ENCODE measurements around the gene GNG7.

The GNG7 gene

DNA sequence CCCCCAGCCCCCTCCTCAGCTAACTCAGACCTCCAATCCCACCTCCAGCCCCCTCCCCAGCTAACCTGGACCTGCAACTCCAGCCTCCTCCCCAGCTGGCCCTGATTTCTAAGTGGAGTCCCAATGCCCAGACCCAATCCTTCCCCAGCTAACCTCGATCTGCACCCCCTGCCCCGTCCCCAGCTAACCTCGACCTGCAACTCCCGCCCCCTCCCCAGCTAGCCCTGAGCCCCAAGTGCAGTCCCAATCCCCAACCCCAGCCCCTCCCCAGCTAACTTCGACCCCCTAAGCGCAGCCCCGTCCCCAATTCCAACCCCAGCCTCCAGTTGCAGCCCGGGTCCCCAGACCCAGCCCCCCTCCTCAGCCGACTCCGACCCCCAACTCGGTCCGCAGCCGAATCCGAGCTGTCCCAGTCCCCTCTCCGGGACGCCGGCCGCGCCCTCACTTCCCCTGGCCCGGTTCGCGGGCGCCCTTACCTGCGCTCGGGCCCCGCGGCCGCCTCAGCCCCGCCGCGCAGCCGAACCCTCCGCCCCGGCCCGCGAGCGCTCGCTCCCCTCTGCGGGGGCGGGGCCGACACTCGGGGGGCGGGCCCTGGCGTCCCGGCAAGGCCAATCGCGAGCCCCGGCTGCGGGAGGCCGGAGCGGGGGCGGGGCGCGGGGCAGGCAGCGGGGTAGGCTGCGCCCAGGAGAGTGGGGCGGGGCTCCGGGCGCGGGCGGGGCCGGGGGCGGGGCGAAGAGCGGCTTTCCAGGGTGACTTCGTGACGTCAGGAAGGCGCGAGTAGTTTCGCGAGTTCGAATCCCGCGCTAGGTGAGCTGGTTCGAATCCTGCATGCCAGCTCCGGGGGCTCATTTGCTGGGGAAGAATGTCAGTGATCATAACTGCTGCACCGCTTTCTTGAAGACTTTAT is at the start of gene GNG7:
TSS of gene GNG7 (minus strand) at position 525 of the 907 bp plus-strand sequence. CDS start 182,006 bp downstream, outside the sequence.
- peak; percentile 99 for DNase-seq

DNA sequence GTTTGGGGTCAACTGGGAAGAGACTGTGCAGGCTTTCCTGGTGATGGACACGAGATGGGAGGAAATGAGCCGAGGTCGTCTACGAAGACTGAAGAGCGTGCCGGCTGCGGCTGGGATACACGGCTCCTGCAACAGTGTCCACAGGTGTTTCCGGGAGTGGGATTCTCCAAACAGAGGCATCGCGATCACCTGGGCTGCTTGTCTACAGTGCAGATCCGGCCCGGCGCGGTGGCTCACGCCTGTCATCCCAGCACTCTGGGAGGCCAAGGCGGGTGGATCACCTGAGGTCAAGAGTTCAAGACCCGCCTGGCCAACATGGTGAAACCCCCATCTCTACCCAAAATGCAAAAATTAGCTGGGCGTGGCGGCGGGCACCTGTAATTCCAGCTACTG is 48.9 kb upstream of the GNG7 start:
- no peak for DNase-seq

DNA sequence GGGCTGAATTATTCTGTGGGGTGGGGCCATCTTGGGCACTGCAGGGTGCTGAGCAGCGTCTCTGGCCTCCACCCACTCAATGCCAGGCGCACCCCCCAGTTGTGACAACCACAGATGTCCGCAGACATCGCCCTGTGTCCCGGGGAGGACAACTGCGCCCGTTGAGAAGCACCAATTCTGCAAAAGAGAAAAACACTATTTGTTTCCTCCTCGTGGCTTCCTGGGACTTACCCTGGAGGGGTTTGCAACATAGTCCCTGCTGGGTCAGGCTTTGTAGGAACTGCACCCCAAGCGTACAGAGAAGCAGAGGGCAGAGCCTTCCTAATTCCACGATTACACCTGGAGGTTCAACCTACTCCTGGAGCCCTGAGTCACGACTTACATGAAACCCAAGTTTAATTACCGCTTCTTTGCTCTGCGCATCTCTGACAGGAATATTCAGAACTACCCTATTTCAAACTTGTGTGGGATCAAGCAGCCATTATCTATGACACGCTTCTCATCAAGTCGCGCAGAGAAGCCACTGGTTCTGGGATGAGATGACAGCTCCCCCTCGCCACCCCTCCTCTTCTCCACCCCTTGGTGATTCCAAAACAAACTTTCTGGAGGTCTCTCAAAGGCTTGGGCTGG is 48.4 kb upstream of the GNG7 start:
- DNase-seq: no peak

DNA sequence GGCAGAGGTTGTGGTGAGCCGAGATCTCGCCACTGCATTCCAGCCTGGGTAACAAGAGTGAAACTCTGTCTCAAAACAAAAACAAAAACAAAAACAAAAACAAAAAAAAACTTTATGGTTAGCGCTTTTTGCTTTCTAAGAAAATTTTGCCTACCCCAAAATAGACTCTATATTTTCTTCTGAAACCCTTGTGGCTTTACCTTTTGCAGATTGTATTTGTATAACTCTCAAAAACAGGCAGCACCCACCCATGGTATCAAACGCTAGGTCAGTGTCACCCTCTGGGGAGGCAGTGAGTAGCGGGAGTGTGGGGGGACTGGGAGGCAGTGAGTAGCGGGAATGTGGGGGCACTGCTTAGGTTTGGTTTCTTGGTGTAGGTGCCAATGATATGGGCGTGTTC is 44.9 kb upstream of the GNG7 start:
- DNase-seq: no peak

DNA sequence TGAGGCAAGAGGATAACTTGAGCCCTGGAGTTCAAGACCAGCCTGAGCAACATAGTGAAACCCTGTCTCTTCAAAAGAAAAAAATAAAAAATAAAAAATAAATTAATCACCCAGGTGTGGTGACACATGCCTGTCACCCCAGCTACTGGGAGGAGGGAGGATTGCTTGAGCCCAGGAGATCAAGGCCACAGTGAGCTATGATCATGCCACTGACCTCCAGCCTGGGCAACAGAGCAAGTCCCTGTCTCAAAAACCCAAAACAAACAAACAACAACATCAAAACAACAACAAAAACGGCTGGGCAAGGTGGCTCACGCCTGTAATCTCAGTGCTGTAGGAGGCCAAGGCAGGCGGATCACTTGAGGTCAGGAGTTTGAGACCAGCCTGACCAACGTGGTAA is 41.6 kb upstream of the GNG7 start:
- DNase-seq: no peak

DNA sequence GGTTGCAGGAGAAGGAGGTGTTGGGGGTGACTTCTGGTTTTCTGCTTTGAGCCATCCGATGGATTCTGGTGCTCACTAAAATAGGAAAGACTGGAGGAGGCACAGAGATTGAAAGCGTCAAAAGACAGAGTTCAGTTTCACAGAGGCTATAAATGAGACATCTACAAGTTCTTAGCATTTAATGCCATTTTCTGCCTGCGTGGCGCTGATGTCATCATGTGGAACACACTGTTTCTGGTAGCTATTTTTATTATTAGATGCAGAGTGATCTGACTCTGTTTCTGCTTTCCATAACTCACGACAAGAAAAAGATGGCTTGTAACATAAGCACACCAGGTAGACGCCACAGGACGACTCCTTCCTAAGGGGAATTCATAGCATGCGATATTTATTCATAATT is 40.6 kb upstream of the GNG7 start:
- DNase-seq: no peak

DNA sequence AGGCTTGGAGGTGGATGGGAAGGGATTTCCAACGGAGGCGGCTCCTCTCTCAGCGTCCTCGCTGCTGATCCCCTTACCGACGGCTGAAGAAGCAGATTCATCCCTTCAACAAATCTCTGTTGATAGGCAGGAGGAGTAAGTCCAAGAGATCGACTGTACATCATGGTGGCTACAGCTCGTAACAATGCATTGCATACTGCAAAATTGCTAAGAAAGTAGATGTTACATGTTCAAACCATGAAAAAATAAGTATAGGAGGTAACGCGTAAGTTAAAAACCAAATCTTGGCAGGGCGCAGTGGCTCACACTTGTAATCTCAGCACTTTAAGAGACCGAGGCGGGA is 37.8 kb upstream of the GNG7 start:
- DNase-seq: peak; percentile 31

DNA sequence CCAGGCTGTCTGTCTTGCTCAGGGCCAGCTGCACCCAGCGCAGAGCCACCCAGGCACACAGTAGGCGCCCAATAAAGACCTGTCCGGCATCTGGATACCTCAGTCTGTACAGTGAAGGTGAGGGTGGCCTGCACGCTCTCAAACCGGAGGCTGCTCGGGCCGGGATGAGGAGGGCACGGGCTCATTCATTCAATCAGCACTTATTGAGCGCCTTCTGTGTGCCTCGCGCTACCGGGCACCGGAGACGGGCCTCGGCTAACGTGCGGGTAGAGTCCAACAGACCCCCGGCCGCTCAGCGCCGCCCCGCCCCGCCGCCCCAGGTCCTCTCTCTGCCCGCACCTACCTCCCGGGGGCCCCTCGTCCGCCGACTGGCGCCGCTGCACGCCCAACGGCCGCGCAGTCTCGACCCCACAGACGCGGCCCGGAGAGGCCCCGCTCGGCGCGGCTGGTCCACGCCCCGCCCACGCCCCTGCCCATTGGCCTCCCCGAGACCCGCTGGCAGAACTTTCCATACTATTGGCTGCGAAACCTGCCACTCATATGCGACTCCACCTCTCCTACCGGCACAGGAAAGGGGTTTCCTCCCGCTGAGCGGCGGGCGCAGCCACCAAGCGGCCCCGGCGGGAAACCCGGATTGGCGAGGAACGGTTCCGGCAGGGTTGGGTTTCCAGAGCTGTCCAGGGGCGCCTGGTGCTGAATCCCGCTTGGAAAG is 37.3 kb upstream of the GNG7 start, which contains the start of gene SLC39A3:
TSS of gene SLC39A3 (minus strand) at position 416 of the 712 bp plus-strand sequence. CDS start 2,760 bp downstream, outside the sequence.
- peak; percentile 100 for DNase-seq

DNA sequence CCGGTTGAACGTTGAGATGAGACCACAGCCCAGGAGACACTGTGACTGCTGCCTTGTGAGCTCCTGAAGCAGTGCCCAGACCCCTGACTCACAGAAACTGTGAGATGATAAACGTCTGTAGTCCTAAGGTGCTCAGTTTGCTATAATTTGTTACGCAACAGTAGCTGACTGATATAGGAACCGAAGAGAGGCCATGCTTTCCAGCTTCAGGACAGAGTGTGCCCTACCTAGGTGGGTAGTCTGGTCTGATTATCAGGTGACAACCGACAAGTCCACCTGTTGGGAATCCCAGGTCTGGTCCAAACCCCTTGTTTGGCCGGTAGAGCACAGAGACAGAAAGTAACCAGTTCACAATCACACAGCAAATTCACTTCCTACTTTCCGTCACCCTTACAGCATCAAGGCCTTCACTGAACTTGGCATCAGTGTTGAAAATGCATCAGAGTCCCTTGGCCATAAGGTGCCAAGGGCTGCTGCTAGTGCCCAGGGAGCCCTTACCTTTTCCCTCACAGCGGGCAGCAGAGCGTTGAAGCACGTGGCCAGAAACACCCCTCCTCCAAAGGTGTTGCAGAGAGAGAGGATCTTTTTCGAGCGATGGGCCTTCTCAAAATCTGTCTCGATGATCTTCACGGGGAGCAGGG is 34.2 kb upstream of the GNG7 start:
- DNase-seq: no peak

DNA sequence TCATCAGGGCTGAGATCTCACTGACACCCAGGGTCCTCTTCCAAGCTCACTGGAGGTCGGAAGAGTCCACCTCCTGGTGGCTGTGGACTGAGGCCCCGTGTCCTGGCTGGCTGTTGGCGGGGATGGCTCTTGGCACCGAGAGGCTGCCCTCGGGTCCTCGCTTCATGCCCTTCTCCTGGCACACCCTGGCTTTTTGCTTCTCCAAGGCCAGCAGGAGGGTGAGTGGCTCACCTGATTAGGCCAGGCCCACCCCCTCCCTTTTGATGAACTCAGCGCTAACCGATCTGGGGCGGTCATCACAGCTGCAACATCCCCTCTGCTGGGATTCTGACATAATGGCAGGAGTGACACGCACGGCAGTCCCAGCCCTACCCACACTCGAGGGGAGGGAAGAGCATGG is 32.9 kb upstream of the GNG7 start:
- DNase-seq: no peak

DNA sequence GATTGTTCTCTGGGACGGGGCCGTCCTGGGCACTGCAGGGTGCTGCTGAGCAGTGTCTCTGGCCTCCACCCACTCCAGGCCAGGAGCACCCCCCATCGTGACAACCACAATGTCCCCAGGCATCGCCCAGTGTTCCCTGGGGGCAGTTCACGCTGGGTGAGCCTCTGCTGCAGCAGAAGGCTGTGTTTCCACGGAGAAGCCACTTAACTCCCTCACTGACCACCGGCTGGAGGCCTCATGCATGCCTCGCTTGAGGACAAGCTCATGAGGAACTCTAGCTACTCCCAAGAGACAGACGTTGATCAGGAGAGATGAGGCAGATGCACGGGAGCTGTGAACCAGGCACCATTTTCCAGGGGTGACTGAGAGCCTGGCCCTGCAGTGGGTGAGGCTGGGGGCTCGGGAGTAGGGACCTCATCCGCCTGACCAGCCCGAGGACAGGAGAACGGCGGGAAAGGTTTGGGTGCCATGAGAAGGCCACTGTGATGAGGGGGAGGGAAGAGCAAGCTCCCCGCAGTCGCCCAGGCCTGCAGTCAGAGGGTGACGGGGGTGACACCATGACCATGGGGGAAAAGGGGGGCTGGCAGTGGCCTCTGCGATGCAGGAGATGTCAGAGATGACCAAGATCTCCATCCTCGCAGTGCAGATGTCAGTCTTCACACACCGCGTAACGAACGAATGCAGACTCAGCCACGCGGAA is 32.2 kb upstream of the GNG7 start:
- DNase-seq: no peak

DNA sequence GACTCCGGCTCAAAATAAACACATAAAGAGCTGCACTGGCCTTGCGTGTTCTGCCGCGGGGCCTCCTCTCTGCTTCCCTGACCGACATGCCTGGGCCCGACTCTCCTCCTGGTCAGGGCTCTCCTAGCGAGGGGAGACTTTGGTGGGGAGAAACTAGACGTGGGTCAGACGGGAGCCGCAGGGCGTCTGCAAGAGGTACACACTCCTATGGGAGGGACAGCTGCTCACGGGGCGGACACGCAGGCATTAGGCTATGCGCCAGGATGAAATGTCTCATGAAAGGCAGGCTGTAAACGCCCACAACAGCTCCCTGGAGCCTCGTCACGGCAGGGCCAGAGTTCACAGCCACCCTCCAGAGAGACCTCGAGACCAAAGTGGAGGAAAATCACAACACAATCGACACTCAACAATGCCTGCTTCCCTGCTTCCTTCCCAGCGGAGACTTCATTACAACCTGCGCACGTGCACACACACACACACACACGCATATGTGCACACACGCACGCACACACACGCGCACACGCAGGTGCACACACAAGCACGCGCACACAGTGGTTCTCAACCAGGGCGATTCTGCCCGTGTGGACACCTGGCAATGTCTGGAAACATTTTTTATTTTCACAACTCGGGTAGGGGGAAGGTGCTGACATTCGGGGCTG is 31.6 kb upstream of the GNG7 start:
- no peak for DNase-seq

DNA sequence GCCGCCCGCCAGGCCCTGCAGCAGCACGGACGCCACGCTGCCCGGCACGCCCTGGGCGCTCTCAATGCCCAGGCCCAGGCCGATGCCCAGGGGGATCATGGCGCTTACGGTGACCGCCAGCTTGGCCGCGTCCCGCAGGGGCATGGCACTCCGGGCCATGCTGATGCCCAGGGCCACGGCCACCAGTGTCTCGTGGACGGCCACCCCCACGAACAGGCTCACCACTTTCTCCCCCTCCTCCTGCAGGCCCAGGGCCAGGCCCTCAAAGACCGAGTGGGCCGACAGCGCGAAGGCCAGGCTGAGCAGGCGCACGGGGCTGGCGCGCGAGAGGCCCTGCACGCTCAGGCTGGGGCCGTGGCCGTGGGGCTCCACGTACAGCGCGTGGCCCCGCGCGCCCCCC is 30.4 kb upstream of the GNG7 start:
- DNase-seq: no peak

DNA sequence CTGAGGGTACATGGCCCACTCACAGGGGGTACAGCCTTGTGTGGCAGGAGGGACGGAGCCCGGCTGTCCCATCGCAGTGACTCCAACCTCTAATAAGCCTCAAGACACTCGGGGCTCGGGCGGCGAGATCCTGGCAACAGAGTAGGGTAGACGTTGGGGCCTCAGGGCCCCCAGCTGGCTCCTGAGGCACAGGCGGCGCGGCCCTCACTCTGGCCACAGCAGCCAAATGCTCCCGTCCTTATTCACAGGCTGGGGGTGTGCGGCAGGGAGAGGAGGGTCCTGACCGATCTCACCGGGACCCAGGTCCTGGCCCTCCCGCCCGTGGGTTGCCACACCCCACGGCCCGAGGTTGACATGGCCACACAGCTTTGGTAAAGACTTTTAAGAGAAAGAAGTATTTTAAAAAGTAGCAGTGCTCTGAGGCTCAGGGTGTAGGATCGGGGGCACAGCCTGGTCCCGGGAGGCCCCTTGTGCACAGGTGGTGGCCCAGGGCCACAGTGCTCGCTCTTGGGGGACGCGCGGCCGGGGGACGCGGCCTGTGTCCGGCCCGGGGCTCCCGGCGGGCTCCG is 29.7 kb upstream of the GNG7 start:
- no peak for DNase-seq

DNA sequence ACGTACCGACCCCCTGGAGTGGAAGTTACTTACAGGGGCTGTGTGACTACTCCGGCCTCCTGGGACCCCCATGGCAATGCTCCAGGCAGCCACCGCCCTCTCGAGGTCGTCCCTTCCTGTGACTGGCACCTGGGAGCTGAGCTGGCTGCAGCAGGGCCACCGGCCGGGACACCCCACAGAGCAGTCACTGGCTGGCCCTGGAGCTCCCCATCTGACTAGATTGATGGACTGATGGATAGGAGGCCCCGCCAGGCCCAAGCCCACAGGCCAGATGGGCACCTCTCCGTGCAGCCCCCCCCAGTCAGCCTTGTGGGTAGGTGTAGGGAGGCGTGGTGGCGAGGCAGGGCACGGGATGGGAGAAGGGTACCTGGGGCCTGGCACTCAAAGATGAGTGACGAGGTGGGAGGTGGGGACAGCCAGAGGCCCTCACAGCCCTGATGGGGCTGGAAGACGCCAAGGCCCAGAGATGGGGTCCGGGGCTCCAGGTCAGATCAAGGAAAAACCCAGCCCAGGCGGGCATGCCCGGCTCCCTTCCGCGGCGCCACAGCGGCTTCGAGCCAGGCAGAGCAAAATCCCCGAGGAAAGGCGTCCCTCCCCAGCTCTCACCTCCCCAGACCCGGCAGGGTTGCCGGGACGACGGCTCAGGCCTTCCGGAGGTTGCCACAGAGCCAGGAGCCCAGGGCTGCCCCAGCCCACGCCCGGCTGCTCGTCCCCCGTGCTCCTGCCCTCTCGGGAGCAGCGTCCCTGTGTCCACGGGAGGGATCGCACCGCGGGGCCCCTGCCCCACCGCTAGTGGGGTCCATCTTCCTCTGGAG is 28.9 kb upstream of the GNG7 start:
- DNase-seq: no peak

DNA sequence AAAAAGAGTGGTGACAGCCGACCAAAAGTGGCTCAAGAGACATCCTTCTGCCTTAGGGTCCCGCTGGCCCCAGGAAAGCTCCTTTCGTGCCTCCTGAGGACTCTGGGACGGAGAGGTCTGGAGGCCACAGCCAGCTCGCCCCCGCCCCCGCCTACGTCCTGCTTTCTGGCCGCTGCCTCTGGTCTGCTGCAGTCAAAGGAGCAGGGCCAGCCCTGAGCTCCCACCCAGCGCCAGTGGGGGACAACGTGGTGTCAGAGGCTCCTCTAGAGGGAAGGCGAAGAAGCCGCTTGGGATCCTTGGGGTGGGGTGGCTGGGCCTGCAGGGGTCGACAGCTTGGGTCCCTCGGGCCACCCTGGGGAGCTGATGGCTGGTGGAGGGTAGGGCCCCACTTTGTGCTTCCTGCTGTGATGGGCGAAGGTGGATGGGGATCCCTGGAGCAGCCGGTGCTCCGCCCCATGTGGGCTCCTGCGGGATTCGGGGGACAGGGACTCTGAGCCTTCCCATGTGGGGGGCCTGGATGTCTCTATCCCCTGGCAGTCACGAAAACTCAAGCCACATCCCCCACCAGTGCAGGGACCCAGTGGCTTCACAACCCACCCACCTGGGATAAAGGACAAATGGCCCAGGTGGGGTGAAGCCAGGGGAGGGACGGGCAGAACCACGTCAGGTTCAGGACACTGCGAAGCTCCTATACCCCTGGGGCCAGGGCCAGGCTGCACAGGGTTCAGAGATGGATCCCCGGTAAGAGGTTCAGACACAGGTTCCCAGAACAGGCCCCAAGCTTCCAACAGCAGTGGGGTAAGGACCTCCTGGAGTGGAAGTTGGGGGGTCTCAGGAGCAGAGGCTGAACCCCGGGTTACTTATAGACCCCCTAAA is 27.7 kb upstream of the GNG7 start:
- no peak for DNase-seq

DNA sequence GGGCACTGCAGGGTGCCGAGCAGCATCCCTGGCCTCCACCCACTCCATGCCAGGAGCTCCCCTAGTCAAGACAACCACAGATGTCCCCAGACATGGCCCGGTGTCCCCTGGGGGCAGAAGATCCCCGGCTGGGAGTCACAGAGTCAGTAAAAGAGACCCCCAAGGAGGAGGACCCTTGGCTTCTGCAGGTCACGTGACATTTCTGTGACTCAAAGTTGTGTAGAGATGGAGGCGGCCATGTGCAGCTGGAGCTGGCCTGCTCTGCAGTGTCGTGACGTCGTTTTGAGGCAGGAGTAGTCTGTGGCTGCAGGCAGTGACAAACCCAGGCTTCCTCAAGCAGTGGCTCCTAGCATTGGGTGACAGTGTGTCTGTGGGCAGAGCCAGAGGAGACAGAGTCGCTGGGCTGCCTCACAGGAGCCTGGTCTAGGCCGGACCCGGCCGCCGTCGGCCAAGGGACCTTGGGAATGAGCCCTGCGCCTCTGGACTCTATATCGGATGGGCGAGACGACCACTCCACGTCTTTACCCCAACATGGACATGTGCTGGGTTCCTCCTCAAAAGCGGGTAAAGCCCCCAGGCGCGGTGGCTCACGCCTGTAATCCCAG is 26.4 kb upstream of the GNG7 start:
- no peak for DNase-seq

DNA sequence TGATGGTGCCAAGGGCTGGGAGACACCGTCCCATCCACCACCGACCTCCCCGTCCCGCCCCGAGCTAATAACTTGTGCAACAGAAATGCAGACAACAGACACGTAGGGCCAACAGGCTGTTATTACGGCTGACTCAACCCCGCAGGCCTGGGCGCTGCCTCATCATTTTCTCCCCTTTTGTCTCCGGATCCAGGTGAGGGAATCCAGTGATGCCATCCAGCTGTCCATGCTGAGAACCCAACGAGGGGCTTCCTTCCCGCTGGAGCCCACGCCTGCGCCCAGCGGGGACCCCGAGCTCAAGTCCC is 25.1 kb upstream of the GNG7 start:
- no peak for DNase-seq

DNA sequence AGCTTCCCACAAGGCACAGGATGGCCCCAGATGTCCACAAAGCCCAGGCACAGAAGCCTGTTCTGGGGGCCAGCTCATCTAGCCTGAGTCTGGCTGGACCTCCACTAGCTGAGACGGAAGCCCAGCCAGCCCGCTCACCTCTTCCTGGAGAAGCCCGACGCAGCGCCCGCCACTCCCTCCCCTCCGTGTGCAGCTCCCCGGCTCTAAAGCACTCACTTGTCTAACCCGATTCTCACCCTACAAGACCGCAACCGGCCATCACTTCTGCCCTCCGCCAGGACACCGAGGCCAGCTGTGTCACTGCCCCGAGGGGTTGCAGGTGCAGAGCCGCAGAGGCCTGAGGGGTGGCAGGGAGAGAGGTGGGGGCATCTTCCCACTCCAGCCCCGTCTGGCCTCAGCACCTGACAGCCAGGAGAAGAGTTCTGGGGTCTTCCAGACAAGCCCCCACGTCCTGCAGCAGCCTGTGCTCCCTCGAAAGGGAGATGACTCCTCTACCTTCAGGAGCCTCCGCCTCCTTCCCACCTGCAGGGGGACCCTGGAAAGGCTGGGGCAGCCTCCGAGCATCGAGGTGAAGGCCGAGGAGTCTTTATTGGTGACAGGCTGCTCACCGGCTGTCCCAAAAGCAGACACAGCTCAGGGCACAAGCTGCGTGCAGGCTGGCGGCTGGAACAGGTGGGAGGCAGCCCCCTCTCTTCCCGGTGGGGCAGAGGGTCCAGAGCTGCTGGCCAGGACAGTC is 24.6 kb upstream of the GNG7 start:
- DNase-seq: no peak

All from 8988T (cell line).